Measurements from ENCODE around the gene NADK.

DNA sequence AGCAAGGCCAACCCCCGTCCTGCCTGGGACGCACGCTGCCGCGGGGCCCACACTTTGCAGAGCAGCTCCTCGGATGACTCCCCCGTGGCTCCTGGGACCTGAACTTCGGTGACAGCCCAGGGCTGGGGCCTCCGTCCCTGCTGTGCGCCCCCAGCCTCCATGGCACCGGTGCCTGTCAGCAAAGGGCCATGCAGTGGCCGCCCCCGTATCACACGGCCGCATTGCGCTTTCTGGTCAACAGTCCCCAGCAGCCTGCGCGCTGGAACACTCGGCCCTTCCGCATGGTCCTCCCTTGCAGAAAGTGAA is 18.0 kb downstream of the NADK start:
- TF ChIP-seq CTCF (IDR thresholded peaks at IDR 0.05) (no peak), POLR2A (IDR thresholded peaks at IDR 0.05) (no peak)
